Measurements from ENCODE around the gene RGS14.

The RGS14 gene, protein sequence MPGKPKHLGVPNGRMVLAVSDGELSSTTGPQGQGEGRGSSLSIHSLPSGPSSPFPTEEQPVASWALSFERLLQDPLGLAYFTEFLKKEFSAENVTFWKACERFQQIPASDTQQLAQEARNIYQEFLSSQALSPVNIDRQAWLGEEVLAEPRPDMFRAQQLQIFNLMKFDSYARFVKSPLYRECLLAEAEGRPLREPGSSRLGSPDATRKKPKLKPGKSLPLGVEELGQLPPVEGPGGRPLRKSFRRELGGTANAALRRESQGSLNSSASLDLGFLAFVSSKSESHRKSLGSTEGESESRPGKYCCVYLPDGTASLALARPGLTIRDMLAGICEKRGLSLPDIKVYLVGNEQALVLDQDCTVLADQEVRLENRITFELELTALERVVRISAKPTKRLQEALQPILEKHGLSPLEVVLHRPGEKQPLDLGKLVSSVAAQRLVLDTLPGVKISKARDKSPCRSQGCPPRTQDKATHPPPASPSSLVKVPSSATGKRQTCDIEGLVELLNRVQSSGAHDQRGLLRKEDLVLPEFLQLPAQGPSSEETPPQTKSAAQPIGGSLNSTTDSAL
- total RNA-seq: 22.5 to 175 reads per million in 2 experiments

DNA sequence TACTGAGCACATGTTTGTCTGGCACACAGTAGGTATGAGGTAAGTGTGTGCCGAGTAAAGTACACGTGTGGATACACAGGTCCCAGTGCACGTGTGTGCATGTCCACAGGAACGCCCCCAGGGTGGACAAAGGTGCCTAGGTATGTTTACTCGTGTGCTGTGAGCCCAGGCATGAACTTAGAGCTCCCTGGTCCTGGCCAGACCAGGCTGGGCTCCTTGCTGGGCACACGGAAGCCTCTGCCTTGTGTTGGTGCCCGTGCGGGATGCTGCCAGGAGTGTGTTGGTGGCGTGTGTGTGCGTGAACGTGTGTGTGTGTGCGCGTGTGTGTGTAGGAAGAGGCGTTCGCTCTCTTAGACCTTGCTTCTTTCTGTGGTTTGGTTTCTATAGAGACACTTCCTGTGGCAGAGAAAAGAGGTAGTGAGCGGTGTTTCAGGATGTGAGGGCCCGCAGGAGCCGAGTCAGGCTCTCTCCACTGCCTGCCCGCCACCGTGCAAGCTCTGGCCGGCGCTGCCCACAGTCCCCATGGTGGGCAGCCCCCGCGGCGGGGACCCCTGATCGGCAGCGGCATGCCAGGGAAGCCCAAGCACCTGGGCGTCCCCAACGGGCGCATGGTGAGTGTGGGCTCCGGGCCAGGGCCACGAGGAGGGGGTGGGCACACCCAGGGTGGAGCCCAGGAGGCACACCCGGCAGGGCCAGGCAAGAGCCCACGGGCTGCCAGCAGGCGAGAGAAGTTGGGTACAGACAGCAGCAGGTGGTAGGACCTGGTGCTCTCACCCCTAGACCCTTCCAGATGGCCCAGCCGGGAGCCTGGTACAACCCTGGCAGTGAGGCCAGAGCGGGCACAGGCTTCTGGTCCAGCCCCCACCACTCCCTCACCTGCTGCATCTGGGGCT is at the start of gene RGS14:
Gene RGS14, plus strand, starts transcription at position 466 of the 893 bp plus-strand sequence. Its CDS starts 101 bp downstream, at position 567.
- peak; percentile 59 for DNase-seq (ENCODE audit: low read depth)

DNA sequence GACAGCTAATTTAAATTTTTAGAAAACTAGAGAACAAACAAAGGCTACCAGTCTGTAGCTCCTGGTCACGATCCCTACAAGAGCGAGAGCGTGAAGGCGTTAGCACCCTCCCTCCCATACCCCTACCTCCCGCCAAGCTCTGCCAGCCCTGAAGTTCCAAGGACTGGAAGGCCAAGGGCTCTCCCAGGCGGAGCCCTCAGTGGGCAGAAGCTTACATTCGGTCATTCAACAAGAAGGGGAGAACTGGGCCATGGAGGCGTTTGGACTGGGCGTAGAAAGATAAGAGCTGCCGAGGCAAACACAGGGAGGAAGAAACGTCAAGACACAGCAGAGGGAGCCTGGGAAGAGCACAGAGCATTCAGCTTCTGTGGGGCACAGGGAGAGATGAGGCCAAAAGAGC is 49.0 kb upstream of the RGS14 start:
- DNase-seq (ENCODE audit: low read depth): no peak

DNA sequence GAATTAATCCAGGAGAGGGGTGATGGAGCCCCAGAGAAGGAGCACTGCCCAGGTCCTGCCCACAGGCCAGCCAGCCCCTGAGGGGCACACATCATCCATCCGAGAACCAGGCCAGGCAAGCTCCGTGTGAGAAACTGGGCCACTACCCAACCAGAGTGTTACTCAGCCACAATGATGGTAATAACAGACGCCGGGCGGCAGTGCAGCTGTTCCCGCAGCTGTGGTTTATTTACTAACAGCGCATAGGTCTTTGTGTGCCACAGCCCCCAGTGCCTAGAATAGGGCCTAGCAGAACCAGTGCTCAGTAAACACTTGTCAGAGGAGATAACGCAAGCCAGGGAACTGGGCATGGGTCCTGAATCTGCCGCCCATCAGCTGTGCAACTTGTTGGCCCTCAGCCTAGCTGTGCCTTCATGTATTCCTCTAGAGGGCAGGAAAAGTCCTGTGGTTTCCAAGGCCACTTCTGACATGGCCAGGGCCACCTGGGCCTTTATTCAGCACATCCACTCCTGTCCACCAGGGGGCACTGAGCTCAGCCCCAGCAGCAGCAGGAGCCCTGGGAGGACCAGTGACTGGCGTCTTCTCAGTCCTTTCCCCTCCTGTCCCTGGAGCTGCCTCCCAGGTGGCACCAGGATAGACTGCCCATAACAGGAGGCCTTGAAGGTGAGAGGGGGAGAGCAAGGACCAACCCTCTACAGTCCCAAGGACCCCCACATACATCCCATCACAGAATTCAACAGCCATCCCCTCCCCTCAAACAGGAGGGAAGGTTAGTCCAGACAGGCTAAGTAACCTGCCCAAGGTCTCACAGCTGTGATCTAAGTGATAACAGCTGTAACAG is 48.2 kb upstream of the RGS14 start:
- DNase-seq (ENCODE audit: low read depth): peak; percentile 55

DNA sequence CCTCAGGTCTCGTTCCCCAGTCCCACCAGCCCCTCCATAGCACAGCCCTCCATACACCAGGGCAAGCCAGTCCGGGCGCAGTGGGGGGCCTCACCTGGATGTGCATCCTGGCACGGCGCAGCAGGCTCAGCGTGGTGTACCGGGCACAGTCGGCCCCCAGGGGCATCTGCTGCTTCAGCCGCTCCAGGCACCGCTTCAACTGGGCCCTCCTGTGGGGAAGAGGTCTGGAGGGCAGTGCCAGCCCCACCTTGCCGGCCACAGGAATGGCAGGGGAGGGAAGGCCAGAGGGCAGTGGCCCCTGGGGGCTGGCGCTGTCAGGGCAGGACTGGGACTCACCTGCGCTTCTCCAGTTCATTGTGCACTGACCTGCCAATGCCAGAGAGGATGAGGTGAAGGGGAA is 47.4 kb upstream of the RGS14 start:
- DNase-seq (ENCODE audit: low read depth): no peak

DNA sequence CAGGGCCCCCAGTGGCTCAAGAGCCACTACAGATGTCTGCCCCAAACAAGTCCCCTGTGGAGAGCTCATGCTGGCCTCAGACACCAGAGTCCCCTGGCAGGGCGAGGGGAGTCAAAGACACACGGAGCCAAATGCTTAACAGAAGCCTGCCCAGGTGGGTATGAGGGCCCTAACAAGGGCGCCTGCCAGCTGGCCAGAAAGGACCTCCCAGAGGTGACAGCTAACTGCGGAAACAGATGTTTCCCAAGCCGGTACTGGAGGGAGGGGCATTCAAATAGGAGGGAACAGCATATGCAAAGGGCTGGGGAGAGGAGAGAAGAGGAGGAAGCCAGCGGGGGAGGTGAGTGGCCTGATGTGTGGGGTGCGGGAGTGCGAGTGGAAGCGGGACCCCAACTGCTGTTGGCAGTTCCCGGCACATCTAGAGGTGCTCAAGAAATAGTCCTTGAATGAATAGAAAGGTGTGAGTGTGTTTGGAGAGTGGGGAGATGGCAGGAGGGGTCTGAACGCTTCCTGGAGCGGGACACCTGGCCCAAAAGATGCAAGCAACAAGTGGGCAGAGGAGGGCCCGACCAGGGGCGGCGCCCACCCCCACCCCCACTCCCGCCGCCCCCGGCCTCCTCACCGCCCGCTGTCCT is 46.9 kb upstream of the RGS14 start:
- DNase-seq (ENCODE audit: low read depth): no peak

DNA sequence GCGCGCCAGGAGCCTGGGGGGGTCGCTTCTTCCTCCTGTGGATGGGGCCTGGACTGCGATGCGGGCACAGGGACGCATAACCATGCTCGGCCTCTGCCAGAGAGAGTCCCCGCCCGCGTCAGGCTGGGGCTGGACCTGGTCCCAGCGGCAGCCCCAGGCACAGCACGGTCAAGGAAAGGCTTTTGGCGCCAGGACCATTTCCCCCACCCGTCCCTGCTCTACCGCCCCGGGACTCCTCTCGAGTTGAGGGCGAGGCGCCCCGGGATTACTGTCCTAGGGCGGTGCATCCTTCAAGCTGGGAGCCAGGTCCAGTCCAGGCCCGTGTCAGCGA is 46.4 kb upstream of the RGS14 start:
- DNase-seq (ENCODE audit: low read depth): no peak

DNA sequence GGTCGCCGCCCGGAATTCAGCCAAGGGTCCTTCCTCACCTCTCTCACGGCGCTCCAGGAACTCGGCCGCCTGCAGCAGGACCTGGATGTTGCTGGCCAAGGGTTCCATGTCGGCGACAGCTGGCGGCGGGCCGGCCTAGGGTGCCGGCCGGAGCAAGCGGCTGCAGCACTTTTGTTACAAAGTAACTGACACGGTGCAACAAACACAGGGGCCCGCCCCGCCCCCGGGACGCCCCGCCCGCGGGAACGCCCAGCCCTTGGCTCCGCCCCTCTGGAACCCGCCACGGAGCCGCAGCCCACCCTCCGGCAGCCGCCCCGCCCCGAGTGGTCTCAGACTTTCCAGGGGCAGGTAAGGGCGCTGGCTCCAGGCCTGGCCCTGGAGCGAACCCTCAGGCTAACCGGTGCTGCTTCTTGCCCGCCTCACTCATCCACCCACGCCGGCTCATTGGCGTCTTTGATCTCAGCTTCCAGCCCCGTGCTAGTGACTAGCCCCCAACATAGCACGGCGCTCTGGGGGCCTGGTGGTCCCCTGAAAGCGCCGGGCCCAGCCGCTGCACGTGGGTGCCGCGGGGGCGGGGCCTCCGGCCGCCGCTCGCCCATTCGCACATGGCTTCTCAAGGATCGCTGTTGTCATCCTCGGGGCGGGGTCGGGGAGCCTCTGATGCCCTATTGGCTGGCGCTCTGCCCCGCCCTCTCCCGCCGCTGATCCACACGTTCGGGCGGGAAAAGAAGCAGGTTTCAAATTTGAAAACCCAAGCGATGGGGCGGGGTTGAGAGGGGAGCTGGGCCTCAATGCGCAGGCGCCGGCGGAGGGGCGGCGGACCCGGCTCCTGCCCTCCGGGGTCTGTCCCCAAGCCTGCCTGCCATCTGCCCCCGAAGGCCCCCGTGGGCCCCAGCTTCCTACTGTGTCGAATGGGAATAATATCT is 45.7 kb upstream of the RGS14 start, which contains the start of gene MXD3:
Gene MXD3, minus strand, starts transcription at position 176 of the 926 bp plus-strand sequence. Its CDS starts 68 bp downstream, at position 108.
- DNase-seq (ENCODE audit: low read depth): peak; percentile 92

DNA sequence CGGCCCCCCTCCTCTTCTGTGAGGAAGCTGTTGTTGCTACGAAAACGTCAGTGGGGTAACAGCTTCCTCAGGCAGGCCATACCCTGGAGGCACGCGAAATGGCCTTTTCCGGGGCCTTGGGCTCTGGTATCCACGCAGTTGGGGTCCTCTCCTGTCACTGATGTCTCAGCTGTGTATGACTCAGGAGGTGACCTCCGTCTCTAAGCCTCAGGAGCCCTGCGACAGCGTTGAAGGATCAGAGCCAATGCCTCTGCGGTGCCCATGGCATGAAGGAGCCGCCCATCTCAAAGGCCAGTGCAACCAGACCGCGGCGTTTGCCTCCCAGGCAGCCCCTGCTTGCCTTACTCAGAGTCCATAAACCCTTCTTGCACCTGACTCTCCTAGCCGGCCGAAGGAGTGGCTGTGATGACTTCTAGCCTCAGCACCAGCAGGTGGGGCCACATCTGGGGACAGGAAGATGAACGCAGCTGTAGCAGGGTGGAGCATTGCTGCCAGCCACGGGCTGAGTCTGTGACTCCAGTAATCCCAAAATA is 45.0 kb upstream of the RGS14 start:
- DNase-seq (ENCODE audit: low read depth): no peak

DNA sequence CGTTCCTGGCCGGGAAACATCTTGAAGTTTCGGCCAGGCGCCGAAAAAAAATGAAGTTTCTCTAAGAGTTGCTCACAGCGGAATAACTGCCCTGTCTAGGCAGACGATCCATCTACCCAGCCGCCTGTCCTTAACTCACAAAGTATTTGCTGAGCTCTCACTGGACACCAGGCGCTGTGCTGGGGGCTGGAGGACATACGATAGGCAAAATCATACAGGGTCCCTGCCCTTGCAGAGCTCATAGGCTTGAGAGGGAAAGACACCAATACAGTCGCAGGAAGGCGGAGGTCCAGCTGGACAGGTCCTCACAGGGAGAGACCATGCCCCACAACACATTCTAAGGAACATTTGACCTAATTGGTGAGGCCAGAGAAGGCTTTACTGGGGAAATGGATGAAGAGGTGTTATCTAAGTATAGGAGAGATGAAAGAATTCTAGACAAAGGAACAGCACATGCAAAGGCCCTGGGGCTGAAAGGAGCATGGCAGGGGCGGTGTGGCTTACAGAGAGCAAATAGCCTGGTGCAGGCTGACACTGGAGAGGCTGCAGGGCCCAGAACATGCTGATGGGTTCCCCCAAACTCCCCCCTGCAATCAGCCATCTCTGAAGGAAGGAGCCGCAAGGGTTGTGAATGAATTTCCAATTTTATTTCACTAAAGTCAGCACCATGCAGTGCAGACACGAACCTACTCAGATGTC is 44.0 kb upstream of the RGS14 start:
- DNase-seq (ENCODE audit: low read depth): no peak

DNA sequence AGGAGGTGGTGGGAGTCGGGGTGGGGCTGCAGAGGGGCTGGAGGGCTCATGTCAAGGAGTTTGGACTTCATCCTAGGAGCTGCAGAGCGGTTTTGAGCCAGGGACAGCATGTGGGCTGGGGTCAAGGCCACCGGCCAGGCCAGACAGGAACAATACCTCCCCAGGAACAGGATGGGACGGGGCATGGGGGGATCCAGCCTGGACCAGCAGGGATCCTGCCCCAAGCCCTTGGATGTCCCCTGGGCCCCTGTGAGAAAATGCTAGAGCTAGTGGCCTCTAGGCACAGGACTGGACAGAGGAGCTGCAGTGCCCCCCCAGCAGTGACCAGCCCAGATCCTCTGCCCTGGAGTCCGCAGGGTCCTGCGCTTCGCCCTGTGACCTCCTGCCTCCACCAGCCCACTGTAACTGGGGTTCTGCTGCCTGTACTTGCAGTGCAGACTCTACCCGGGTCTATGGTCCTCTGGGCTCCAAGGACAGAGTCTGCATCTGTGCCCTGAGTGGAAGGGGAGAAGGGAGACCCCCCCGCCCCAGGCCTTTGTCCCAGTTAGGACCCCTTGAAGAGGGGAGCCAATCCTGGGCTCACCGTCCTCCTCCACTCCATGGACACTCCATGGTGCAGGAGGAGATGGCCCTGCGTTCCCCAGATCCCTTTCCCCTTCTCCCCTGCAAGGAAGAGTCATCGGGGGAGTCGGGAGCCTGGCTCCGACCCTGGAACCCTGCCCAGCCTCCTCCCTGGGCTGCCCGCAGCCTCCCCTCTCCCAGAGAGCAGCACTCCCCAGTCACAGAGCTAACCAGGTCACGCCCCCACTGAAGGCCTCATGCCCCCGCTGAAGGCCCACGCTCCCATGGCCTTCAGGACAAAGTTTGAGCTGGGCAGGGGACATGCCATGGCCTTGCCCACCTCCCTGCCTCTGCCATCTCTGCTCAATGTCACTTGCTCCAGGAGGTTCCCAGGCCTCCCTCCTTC is 43.1 kb upstream of the RGS14 start:
- no peak for DNase-seq (ENCODE audit: low read depth)

DNA sequence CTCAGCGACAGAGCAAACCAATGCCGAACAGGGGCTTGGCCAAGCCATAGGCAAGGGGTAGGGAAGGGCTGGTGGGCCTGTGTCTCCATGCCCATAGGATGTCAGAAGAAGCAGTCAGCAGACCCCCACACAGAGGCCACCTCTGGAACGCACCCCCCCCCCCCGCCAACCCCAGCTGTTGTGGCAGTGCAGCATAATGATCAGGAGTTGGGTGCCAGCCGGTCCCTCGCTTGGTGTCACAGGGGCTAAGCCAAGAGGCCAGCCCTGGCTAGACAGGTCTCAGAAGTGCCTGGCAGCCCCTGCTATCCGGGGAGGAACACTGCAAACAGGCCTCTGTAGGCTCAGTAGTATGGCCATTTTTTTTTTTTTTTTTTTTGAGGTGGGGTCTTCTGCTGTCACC is 42.3 kb upstream of the RGS14 start:
- DNase-seq (ENCODE audit: low read depth): no peak

DNA sequence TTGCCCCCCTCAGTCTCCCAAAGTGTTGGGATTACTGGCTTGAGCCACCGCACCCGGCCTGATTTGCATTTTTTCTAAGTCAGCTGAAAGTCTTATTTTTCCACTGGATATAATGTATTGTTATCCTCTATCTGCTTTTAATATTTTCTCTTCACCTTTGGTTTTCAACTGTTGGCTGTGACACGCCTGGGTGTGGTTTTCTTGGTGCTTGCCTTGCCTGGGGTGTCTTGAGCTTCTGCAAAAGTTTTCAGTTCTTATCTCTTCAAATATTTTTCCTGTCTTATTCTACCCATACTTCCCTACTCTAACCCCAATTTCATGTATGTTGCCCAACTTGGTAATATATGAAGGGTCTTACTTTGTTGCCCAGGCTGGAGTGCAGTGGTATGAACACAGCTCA is 41.7 kb upstream of the RGS14 start:
- no peak for DNase-seq (ENCODE audit: low read depth)

DNA sequence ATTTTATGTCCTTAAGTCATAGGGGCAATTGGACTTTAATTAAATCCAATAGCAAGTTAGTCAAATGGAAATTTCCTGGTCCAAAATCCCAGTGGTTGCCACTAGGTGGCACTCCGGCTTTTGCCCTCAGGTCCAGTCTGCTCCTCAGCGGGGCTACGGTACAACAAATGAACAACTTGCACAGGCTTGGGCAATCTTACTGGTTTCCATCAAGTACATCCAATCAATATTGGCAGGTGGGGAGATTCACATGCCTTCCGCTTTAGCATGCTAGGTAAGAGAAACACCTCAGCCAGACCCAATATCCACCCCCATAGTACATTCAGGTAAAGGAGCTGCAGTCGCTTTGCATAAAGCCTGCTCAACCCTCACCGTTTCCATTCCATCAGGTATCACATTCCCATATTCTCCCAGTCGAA is 39.8 kb upstream of the RGS14 start:
- peak; percentile 58 for DNase-seq (ENCODE audit: low read depth)

DNA sequence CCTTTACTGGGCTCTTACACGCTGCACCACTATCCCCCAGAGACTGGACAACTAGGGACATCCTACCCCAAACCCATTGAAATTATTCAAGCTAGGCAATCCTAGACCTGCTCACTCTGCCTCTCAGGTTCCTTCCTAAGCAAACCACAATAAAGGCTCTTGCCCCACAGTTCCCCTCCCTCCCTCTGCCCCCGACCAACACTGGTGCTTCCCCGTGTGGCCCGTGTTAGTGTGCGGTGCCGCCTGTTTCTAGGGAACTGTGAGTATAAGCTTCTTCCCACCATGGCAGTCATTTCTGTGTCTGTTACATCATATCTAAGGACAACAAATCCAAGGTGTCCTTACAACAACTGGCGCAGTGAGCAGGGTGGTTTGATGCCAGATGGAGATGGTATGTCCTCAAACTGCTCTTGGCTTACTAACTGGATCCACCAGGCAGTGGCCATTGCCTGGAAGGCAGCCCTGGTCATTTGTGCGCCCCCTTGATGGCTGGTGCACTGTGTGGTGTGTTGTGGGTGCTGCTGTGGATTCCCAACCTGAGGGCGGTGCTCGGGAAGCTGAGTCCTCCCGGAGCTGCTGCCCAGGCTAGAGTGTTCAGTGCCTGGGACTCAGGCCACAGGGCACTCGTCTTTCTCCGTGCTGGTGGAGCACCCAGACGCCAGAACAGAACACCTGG is 37.7 kb upstream of the RGS14 start:
- DNase-seq (ENCODE audit: low read depth): no peak

DNA sequence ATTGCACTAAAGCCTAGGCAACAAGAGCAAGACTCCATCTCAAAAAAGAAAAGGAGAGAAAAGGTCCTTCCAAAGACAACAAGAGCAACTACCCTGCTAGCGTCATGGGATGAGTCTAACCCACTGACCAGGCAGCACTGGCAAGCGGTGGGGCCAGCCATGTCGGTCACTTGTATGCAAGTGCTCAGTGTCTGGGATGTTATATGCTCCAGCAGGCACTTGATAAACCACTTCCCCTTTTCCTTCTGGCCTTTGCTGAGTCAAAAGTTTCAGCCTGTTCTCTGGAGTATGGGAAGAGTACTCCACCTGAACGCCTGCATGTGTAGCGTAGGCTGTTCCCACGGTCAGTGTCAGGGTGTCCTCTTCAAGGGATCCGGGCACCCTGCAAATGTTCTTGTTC is 36.8 kb upstream of the RGS14 start:
- no peak for DNase-seq (ENCODE audit: low read depth)

DNA sequence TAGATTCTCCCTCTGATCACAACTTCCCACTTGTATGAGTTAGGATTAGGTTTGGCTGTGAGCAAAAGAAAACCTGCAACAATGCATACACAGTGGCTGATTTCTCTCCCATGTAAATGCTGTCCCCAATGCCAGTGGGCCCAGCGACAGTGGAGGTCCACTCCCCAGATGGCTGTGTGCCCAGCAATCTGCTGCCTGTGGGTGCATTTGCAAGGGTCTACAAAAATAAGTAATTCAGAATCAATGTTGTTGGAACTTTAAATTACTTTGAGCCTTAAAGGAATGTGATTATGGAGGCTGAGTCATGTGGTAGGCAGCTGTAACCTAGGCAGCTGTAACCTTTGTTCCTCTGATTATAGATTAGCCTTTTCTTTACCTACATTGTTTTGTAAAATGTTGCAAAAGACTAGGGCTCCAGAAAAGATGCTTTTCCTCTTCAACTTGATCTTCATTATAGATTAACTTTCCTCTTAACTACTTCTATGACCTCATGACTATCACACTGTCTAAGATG is 31.8 kb upstream of the RGS14 start:
- no peak for DNase-seq (ENCODE audit: low read depth)

Measured in T follicular helper cell (primary cell).